Measurements from ENCODE around the gene TFAP2A.

The TFAP2A gene

GRCh38 chr6:10361428-10361827 is 53.4 kb downstream of the TFAP2A start (continued):
- TF ChIP-seq ZNF214 (tag by site-specific recombination; IDR thresholded peaks at IDR 0.05; ENCODE audit: borderline replicate concordance) (no peak), ZNF174 (tag by site-specific recombination; IDR thresholded peaks at IDR 0.05) (no peak), ZNF555 (tag by site-specific recombination; conservative IDR thresholded peaks at IDR 0.05) (peak; percentile 87), ZNF544 (tag by site-specific recombination; IDR thresholded peaks at IDR 0.05) (no peak), SP2 (tag by site-specific recombination; IDR thresholded peaks at IDR 0.05) (no peak), KLF10 (tag by site-specific recombination; IDR thresholded peaks at IDR 0.05) (no peak), ZNF335 (tag by site-specific recombination; conservative IDR thresholded peaks at IDR 0.05) (no peak), ZNF292 (tag by site-specific recombination; IDR thresholded peaks at IDR 0.05; ENCODE audit: borderline replicate concordance, low read depth) (no peak), KLF9 (tag by site-specific recombination; IDR thresholded peaks at IDR 0.05; ENCODE audit: low read depth) (no peak), IKZF3 (tag by site-specific recombination; IDR thresholded peaks at IDR 0.05) (no peak), ZNF76 (tag by site-specific recombination; IDR thresholded peaks at IDR 0.05; ENCODE audit: borderline replicate concordance, low read depth) (no peak), ZNF274 (IDR thresholded peaks at IDR 0.05; ENCODE audit: low read length) (no peak), ZNF274 (tag by site-specific recombination; IDR thresholded peaks at IDR 0.05; ENCODE audit: borderline replicate concordance) (no peak), OSR2 (tag by site-specific recombination; IDR thresholded peaks at IDR 0.05) (no peak), PRDM4 (tag by site-specific recombination; IDR thresholded peaks at IDR 0.05) (no peak), ZBTB8A (tag by site-specific recombination; IDR thresholded peaks at IDR 0.05) (peak; percentile 73), ZNF514 (tag by site-specific recombination; IDR thresholded peaks at IDR 0.05) (peak; percentile 86; the same call in 1 of the 2 replicates), ZNF645 (tag by site-specific recombination; IDR thresholded peaks at IDR 0.05) (no peak), ZBTB26 (tag by site-specific recombination; optimal IDR thresholded peaks at IDR 0.05) (no peak), ZNF501 (tag by site-specific recombination; IDR thresholded peaks at IDR 0.05) (no peak), ZNF140 (tag by site-specific recombination; IDR thresholded peaks at IDR 0.05) (peak; percentile 82; the same call in 1 of the 2 replicates), CTCF (tag by site-specific recombination; IDR thresholded peaks at IDR 0.05) (no peak), ZNF560 (tag by site-specific recombination; IDR thresholded peaks at IDR 0.05; ENCODE audit: borderline replicate concordance) (peak; percentile 69; the same call in 1 of the 2 replicates), ZNF830 (tag by site-specific recombination; IDR thresholded peaks at IDR 0.05; ENCODE audit: low read depth) (no peak), ZNF600 (tag by site-specific recombination; IDR thresholded peaks at IDR 0.05) (no peak), HOXC10 (CRISPR knock-in tag; IDR thresholded peaks at IDR 0.05) (no peak), ZNF48 (tag by site-specific recombination; IDR thresholded peaks at IDR 0.05) (no peak), ZNF10 (tag by site-specific recombination; IDR thresholded peaks at IDR 0.05) (no peak), ZNF23 (tag by site-specific recombination; IDR thresholded peaks at IDR 0.05; ENCODE audit: borderline replicate concordance) (no peak), ZBTB7A (tag by site-specific recombination; IDR thresholded peaks at IDR 0.05; ENCODE audit: low read depth) (no peak), ZNF677 (tag by site-specific recombination; IDR thresholded peaks at IDR 0.05) (no peak), BCL6B (tag by site-specific recombination; IDR thresholded peaks at IDR 0.05) (no peak), ZNF777 (tag by site-specific recombination; IDR thresholded peaks at IDR 0.05; ENCODE audit: borderline replicate concordance) (no peak)

All from HEK293 (cell line).